BJ (cell line): ENCODE data around the gene TCERG1. TPM values are rescaled to one million over a fixed set of nuclear protein-coding genes. Genes with fewer than 3 reads are reported as not detected.

Experiments
- CTCF ChIA-PET: fragments of 350-600 bp; formaldehyde crosslinking; extraction: SDS; loops from one replicate; lab custom pipeline; 2021; ENCODE audit warnings: antibody characterized with exemption, inconsistent platforms; lab: Yijun Ruan, JAX
- POLR2A ChIA-PET: fragments of 300-600 bp; sonication (Branson Sonifier 250); formaldehyde crosslinking; extraction: SDS; loops from one replicate; lab custom pipeline; 2021; ENCODE audit warnings: antibody characterized with exemption; lab: Charles Lee
- DNase-seq: peaks from one replicate; pipeline ENCODE4 v3.0.0-alpha.2; 2011; ENCODE audit warnings: low read depth
- H3K27me3 ChIP-seq: 2 replicates; pipeline ENCODE4 v1.6.0; 2011; ENCODE audit warnings: low read length; ENCODE audit not compliant: control insufficient read depth, insufficient read depth
- H3K36me3 ChIP-seq: 2 replicates; pipeline ENCODE4 v1.5.1; 2011; ENCODE audit warnings: low read length; ENCODE audit not compliant: control insufficient read depth, insufficient read depth
- H3K4me3 ChIP-seq: 2 replicates; pipeline ENCODE4 v1.5.1; 2011; ENCODE audit warnings: low read depth, mild to moderate bottlenecking, control low read depth, low read length
- CTCF ChIP-seq: IDR thresholded peaks from 2 replicates; pipeline ENCODE4 v1.5.1; 2011; ENCODE audit warnings: low read depth, mild to moderate bottlenecking, control low read depth, inconsistent platforms, low read length, moderate library complexity; ENCODE audit not compliant: insufficient read depth
- polyA plus RNA-seq: library from polyadenylated mRNA; depleted of rRNA; stranded (reverse); fragments of >200 nt; gene quantifications from 2 replicates; pipeline ENCODE4 v1.2.3, GENCODE V29; 2011

Gene TCERG1
- polyA plus RNA-seq, 1 experiment, result 35.9 TPM

- no peak for DNase-seq
Observed at GRCh38 chr5:146499680-146500079, 52.5 kb downstream of the TCERG1 start.

DNA sequence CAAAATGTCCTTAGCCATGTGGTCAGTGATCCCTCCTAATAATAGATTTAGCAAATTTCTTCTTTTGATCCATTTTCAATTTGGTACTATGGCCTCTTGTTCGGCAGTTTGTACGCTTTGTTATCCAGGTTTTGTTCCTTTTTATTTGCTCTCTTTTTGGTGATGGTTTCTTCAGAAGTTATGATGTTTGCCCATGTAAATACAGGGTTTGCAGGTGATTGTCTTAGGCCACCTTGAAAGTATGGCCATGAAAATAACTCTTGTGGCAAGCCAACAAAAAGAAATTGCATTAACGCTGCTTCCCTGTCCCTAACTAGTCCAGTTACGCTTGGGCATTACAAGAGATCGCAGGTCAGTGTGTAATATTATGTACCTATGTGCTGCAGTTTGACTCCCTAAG, 60.3 kb downstream of the TCERG1 start:
- ChIA-PET POLR2A (no interaction called here), CTCF (no interaction called here)
- Histone ChIP-seq H3K27me3 (no peaks in the 10 kb centered on the region), H3K4me3 (no peak overlapping the region), H3K36me3 (0 out of 2 replicates have a peak, but pooled peaks cover 1% of the 10 kb centered on the region)
- no peak for TF ChIP-seq CTCF
- no peak for DNase-seq

More at GRCh38 chr5:146499680-146500079, 52.5 kb downstream of the TCERG1 start:
- no peak overlapping the region for H3K4me3 ChIP-seq
- no peaks in the 10 kb centered on the region for H3K27me3 ChIP-seq
- POLR2A ChIA-PET, result no interaction called here
- CTCF ChIA-PET, result interaction anchor here (1.3 kb wide), 2 partner anchors 35 to 53 kb away, joined by 3 read pairs; no protein-coding TSS in a partner anchor
- H3K36me3 ChIP-seq, result peaks cover 5% of the 10 kb centered on the region
- TF ChIP-seq CTCF, result no peak

DNA sequence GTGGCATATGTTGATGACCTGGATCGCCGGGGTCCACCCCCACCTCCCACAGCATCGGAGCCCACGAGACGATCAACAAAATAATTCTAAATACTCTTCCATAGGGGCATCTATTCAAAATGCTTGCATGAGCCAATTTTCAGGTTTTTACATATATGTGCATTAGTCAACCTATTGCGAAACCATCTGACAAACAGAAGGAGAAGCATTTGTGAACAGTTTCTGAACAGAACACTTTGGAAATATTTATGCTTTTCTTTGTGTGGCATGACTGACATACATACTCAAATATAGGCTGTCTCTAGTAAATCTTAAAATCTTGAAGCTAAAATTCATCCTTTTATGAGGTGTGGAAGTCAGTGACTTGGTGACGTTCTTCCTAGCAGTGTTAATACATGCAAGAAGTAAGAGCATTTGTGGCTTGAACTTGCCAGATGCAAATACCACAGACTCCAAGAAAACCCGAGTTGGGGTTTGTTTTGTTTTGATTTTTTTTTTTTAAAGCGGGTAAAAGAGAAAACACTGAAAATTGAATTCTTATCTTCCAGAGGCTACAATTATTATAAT, 63.5 kb downstream of the TCERG1 start:
- no peak for DNase-seq
- Histone ChIP-seq H3K36me3 (no peaks in the 10 kb centered on the region), H3K27me3 (no peaks in the 10 kb centered on the region), H3K4me3 (no peak overlapping the region)
- no peak for TF ChIP-seq CTCF
- POLR2A ChIA-PET, result no interaction called here
- CTCF ChIA-PET, result interaction anchor here (0.5 to 1.3 kb wide), 2 partner anchors 455 to 498 kb away, joined by 3 read pairs; no protein-coding TSS in a partner anchor

DNA sequence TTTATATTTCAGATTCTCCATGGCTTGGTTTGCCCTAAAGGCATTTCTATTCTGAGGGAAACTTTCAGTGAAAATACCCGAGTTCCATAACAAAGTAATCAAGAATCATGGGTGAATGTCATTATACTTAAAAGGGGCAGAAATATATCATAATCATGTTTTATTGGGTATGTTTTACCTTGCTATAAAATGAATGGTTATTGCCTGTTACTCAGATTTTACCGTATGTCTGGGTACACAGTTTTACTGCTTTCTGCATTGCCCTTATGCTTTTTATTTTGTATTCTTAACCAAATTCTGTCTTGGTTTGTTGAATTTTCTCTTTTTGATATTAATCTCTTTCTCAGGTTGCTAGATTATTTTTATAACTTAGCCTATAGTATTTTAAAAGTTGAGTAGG, 66.3 kb downstream of the TCERG1 start:
- no peak for TF ChIP-seq CTCF
- no peak overlapping the region for H3K4me3 ChIP-seq
- POLR2A ChIA-PET, result interaction anchor here (0.7 kb wide), 1 partner anchor 1928 kb away, joined by 3 read pairs; no protein-coding TSS in a partner anchor
- H3K36me3 ChIP-seq, result no peaks in the 10 kb centered on the region
- no peak for DNase-seq
- no peaks in the 10 kb centered on the region for H3K27me3 ChIP-seq
- CTCF ChIA-PET, result no interaction called here

- DNase-seq, result no peak
- no peaks in the 10 kb centered on the region for H3K36me3 ChIP-seq
- ChIA-PET POLR2A (no interaction called here), CTCF (no interaction called here)
- H3K4me3 ChIP-seq, result no peak overlapping the region
- no peaks in the 10 kb centered on the region for H3K27me3 ChIP-seq
- no peak for TF ChIP-seq CTCF
Observed at GRCh38 chr5:146514575-146514974, 67.4 kb downstream of the TCERG1 start.
